WI38 (cell line): ENCODE data around the gene HGS.

ENCODE experiments used
- H3K4me3 ChIP-seq: 2 replicates; pipeline ENCODE4 v1.5.1; 2011; ENCODE audit warnings: low read depth, mild to moderate bottlenecking, control low read depth, low read length
- TF ChIP-seq, protein P1 (sequence below): IDR thresholded peaks from 2 replicates; pipeline ENCODE4 v1.5.1; 2012; ENCODE audit warnings: low read depth, mild to moderate bottlenecking, control low read depth, low read length

Gene HGS

DNA sequence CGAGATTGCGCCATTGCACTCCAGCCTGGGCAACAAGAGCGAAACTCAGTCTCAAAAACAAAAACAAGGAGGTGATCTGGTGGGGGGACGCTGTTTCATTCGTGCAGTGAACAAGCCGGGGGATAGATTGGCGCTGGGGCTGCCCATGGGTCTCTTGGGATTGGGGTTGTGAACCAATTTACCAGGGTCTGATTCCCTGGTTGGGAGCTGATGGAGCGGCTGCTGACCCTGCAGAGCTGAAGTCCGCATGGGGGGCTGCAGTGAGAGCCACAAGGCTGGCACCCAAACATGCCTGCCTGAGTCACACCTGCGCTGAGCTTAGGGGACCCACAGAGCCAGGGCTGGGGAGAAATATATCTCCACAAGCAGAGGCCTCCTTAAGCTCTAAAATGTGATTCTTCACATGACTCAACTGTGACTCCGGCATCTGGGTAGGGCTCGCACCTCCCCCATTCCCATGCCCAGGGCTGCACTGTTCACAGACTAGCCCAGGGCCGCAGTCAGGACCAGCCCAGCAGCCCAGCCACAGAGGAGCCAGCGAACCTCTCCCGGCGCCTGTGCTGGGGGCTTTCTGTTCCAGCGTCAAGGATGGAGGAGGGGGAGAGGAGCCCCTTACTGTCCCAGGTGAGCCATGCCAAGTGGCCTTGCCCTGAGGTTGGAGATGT lies 41.9 kb upstream of the HGS start:
- H3K4me3 ChIP-seq, result peak overlapping the region; percentile 23; the same call in 1 of the 2 replicates

DNA sequence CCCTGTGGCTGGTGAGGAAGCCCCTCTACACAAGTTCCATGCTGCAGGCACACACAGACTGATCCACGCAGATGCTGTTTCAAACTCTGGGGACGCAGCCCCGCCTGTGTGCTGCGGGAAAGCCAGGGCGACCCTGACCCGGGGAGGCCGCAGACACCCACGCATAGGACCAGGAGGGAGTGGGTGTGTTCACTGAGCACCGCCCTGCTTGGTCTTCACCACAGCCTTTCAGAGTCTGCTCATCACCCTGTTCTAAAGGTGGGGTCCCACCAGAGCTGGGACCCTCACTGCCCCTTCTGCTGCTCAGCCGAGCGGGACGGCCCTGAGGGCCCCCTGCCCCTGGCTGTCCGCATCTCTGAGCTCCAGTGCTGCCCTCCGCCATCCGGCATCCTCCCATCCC lies 39.3 kb upstream of the HGS start:
- TF ChIP-seq, protein P1, sequence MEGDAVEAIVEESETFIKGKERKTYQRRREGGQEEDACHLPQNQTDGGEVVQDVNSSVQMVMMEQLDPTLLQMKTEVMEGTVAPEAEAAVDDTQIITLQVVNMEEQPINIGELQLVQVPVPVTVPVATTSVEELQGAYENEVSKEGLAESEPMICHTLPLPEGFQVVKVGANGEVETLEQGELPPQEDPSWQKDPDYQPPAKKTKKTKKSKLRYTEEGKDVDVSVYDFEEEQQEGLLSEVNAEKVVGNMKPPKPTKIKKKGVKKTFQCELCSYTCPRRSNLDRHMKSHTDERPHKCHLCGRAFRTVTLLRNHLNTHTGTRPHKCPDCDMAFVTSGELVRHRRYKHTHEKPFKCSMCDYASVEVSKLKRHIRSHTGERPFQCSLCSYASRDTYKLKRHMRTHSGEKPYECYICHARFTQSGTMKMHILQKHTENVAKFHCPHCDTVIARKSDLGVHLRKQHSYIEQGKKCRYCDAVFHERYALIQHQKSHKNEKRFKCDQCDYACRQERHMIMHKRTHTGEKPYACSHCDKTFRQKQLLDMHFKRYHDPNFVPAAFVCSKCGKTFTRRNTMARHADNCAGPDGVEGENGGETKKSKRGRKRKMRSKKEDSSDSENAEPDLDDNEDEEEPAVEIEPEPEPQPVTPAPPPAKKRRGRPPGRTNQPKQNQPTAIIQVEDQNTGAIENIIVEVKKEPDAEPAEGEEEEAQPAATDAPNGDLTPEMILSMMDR, result no peak
- H3K4me3 ChIP-seq, result no peak overlapping the region

More for the DNA sequence above, 41.9 kb upstream of the HGS start:
- TF ChIP-seq, protein P1, result no peak

DNA sequence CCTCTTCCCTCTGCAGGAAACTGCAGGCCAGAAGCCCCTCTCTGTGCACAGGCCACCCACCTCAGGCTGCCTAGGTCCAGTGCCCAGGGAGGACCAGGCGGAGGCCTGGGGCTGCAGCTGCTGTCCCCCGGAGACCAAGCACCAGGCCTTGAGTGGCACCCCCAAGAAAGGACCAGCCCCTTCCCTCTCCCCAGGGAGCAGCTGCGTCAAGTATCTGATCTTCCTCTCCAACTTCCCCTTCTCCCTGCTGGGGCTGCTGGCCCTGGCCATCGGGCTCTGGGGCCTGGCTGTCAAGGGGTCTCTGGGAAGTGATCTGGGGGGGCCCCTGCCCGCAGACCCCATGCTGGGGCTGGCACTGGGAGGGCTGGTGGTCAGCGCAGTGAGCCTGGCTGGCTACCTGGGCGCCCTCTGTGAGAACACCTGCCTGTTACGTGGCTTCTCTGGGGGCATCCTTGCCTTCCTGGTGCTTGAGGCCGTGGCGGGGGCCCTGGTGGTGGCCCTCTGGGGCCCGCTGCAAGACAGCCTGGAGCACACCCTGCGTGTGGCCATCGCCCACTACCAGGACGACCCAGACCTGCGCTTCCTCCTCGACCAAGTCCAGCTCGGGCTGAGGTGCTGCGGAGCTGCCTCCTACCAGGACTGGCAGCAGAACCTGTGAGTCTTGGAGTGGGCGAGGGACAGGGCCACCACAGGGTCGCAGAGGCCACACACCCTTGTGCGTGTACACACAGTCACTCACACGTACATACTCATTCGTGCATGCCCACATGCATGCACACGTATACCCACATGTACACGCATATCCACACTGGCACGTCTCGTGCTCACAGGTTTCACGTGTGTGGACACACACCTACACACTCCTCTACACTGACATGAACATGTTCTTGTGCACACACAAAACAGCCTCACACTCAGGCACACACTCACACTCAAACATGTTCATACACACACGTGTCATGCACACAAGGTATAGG lies 38.5 kb upstream of the HGS start:
- TF ChIP-seq, protein P1, result no peak
- H3K4me3 ChIP-seq, result no peak overlapping the region

DNA sequence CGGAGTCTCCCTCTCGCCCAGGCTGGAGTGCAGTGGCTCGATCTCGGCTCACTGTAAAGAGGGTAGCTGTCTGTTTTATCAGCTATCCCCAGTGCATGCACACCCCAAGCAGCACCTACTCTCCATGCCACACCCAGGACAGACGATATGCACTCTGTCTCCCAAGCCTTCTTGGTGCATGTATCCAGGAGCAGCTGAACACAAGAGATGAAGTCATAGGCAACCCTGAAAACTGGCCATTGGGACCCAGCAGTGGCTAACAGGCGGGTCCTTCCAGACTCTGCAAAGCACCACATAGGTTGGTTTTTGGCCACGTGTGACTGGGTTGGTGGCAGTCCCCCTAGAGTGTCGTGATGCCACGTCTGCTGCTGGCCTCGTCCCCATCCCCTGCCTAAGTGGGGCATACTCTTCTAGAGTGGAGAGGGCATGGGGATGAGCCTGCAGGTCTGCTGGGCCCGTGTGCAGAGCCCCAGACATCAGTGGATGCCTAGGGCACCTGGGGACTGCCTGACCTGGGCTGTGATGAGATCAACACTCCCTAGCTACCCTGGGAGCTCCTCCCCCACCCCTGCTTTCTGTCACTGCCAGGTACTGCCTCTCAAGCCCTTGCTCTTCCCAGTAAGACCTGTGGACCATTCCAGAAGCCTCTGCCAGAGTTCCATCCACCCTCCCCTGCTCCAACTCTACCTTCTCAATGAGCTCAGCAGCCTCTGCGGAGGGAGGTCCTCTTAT lies 36.8 kb upstream of the HGS start:
- H3K4me3 ChIP-seq, result no peak overlapping the region
- TF ChIP-seq, protein P1, result no peak

DNA sequence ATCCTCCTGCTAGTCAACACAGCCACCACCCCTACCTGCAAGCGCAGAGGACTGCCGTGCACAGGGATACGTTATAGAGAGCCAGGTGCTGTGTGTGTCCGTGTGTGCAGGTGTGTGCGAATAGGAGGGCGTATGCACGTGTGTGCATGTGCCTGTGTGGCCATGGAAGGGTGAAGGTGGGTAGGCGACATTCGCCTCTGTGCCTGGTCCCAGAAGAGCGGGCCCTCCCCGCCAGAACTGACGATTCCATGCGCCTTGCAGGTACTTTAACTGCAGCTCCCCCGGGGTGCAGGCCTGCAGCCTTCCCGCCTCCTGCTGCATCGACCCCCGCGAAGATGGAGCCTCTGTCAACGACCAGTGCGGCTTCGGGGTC lies 36.2 kb upstream of the HGS start:
- H3K4me3 ChIP-seq, result no peak overlapping the region
- TF ChIP-seq, protein P1, result no peak

DNA sequence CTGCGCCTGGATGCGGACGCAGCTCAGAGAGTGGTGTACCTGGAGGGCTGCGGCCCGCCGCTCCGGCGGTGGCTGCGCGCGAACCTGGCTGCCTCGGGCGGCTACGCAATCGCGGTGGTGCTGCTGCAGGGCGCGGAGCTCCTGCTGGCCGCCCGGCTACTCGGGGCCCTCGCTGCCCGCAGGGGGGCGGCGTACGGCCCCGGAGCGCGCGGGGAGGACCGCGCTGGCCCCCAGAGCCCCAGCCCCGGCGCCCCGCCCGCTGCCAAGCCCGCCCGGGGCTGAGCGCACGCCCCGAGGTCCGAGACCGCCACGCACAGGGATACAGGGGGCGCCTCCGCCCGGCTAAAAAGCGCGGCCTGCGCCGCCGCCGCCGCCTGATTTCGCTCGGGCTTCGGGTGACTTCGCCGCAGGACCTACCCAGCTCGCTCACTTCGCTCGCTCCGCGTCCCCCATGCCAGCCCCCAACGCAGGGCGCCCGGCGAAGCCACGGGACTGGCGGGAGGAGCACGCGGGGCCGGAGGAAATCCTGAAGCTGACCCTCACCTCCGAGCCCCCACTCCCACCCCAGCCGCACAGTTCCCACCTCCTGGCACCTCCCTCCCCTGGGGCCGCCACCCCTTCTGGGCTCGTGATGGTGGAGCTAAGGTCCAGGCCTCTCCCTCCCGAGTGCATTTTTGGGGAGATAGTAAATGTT lies 35.7 kb upstream of the HGS start:
- TF ChIP-seq, protein P1, result no peak
- H3K4me3 ChIP-seq, result no peak overlapping the region
